Mucosa of gallbladder (tissue), 1 donor: ENCODE results near the gene MAFG. TPM values are rescaled to one million over a fixed set of nuclear protein-coding genes. Genes with fewer than 3 reads are reported as not detected.
"Not testable (repeated sequence)": the region's sequence is repeated elsewhere in the genome, so short reads cannot be mapped to it uniquely, and the experiment has no call there.

ENCODE experiments used
- DNase-seq: peaks from one replicate; pipeline ENCODE4 v3.0.0-alpha.2; 2020; ENCODE audit warnings: low spot score
- total RNA-seq: library from RNA; stranded (reverse); gene quantifications from one replicate; pipeline ENCODE4 v1.2.1, GENCODE V29; 2021
- donor health status: DM: no; HTN: no; CAD: no.

The MAFG gene
- total RNA-seq, 1 donor from 2014 or later = 31.6 TPM

DNA sequence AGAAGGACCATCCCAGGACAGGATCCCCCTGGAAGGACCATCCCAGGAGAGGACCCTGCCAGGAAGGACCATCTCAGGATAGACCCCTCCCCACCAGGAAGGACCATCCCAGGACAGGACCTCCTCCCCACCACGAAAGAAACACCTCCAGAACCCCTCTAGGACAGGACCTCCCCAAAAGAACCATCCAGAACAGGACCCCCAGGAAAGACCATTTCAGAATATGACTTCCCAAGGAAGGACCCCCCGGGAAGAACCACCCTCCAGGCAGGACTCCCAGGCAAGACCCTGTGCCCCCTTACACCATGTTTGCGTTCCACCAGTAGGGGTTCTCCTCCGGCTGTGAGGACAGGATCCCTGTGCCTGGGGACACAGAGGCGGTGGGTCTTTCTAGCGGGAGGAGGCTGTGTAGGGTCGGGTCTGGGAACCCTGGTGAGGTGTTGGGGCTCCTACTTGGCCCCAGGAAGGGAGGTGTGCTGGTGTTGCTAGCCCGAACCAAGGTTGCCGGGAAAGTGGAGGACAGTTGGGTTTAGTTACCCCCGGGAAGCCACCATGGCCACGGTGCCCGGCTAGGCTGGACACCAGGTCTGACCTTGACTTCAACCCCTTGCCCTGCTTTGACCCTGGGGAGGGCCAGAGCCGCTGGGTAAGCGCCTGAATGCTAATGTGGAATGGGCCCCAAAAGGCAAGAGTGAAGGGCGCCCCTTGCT lies 31.3 kb upstream of the MAFG start:
- DNase-seq = no peak

- no peak for DNase-seq
Measured at GRCh38 chr17:81957691-81958432, 30.3 kb upstream of the MAFG start.

DNA sequence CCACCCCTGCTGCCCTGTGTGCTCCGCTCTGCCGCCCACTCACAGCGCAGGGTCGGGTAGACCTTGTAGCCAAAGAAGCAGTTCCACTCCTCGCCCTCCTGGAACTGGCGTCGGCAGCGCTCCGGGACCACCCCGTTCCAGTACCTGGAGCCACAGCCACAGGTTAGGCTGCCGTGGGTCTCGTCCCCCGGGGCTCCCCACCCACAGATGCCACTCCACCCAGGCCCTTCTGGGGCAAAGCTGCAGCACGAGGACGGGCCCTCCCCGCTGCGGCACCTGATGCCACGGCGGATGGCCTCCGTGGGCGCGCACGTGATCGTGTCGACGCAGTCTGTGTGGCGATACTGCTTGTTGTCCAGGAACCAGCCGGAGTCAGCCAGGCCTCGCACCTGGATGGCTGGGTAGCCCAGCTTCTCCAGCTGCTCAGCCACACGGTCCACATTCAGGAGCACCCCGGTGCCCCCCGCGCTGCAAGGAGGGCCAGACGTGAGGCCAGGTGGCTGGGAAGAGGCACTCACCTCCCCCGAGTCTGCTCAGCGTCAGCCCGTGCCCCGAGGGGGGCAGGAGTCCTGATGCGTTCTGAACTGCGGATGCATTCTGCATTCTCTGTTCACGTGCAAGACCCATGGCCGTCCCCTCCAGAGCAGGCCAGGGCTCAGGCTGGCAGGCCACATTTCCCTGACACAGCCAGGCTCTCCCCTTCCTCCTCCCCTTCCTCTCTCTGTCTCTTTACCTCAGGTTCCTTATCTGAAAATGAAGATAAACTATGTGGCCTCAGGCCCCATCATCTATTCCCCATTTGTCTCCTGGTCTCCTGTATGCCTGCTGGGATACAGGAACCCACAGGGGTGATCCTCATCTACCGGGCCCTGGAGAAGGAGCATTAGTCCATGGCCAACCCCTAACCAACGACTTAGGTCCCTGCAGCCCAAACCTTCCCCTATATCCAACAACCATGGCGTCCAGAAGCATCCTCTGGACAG lies 29.4 kb upstream of the MAFG start:
- DNase-seq = no peak

- no peak for DNase-seq
Measured at GRCh38 chr17:81955756-81956544, 28.4 kb upstream of the MAFG start.

DNA sequence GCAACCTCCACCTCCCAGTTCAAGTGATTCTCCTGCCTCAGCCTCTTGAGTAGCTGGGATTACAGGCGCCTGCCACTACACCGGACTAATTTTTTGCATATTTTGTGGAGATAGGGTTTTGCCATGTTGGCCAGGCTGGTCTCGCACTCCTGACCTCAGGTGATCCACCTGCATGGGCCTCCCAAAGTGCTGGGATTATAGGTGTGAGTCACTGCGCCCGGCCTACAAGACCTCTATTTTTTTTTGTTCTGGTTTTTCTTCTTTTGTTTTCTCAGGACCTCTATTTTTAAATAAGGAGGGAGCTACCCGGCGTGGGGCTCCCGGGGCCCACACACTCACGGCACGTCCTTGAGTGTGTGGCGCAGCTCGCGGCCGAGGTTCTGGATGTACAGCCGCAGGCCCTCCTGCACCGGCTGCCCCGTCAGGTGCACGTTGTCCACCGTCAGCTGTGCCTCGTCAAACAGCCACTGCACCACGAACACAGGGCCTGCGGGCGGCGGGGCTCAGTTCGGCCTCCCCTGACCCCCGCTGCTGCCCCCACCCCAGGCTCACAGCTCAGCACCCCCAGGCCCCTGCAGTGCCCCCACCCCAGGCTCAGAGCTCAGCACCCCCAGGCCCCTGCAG lies 27.6 kb upstream of the MAFG start:
- no peak for DNase-seq

GRCh38 chr17:81954131-81955057 lies 26.9 kb upstream of the MAFG start:
- no peak for DNase-seq

- not testable (repeated sequence) for DNase-seq
Measured at GRCh38 chr17:81953443-81953842, 25.9 kb upstream of the MAFG start.

DNA sequence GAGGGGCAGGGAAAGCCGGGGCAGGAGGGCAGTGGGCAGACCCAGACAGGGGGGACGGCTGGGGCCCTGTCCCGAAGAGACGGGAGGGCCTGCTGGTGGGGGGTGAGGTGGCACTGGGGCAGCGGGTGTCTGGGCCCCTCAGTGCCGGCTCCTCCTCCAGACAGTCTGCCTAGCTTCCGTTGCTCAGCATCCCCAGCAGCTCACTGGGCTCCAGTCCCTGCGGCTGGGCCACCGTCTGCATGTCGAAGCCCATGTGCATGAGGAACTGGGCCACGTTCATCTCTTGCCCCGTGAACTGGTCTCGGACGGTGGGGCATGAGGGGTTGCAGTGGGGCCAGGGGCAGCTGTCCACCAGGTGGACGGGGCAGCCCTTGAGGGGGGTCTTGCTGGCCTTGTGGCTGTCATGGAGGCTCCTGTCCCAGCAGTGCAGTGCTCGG lies 25.3 kb upstream of the MAFG start:
- no peak for DNase-seq

GRCh38 chr17:81951785-81952684 lies 24.5 kb upstream of the MAFG start:
- DNase-seq = no peak

GRCh38 chr17:81950501-81950900 lies 23.0 kb upstream of the MAFG start:
- DNase-seq = no peak

DNA sequence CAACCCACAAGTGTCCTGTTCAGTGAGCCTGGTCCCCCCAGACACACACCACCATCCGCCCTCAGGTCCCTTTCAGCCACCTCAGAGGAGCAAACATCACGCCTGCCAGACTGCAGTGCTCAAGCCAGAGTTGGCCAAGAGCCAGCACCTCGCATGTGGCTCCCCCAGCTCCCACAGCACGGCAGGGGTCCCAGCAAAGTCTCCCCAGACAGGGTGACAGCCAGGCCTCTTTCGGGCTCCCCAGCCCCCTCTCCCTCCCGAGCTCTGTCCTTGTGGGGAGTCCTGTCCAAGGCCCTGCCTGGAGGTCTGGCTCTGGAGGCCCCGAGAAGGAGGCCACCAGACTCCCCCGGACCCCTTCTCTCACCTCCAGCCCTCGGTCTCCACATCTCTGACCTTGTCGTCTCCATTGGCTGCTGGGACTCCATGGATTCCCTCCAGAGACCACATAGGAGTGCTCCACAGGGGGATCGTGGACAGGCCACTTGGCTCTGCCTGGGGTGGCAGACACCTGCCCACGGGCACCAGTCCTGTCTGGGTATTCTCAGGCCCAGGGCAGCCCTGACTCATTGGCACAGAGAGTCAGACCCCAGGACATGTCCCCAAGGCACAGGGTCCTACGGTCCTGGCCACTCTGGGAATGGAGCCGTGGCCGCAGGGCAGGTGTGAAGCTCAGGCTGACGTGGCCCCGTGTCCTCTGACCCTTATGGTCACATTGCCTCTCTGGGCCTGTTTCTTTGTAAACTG lies 21.3 kb upstream of the MAFG start:
- no peak for DNase-seq

- no peak for DNase-seq
Measured at GRCh38 chr17:81947189-81947588, 19.7 kb upstream of the MAFG start, which contains the start of gene MYADML2. TSS of gene MYADML2 (minus strand) at chr17:81947233. CDS start at chr17:81941741, 5,492 bp downstream.

DNA sequence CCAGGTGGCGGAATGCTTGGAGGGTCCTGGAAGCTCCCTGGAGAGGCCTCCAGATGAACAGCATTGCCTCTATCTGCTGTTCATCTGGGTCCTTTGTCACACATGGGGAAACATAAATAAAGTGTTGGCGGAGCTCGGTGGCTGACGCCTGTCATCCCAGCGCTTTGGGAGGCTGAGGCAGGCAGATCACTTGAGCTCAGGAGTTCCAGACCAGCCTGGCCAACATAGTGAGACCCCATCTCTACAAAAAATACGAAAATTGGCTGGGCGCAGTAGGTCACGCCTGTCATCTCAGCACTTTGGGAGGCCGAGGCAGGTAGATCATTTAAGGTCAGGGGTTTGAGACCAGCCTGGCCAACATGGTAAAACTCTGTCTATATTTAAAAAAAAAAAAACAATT lies 17.3 kb upstream of the MAFG start:
- no peak for DNase-seq

- DNase-seq = no peak
Measured at GRCh38 chr17:81942167-81942553, 14.6 kb upstream of the MAFG start.

DNA sequence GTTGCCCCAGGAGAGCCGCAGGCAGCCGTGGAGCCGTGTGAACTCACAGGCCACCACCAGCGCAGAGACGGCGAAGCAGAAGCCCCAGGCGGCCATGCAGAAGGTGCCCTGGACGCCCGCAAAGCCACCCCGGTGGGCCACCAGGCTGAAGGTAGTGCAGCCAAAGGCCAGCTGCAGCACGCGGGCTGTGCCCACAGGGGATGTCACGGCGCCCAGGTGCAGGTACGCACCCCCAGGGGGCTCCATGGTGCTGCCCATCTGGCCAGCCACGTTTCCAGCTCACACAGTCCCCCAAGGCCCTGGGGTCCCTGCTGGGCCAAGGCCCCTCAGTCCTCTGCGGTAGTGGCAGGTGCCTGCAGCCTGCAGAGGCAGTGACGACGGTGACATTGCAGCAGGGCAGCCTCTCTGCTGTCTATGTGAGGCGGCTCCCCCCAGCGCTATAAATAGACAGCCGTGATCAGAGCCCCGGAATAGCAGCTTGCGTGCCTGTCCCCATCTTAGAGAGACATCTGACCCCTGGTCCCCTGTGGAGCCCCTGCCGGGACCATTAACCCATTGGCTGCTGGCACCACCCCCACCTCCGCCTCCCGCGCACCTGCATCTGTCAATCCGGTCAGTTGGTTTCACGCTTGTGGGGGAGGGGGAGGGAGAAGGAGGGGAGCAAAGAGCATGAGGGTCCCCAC lies 14.1 kb upstream of the MAFG start:
- no peak for DNase-seq

- DNase-seq = no peak
Measured at GRCh38 chr17:81940538-81941483, 13.3 kb upstream of the MAFG start.
